CD4-positive, alpha-beta T cell (primary cell): ENCODE measurements around the gene MRS2. TPM values are rescaled to one million over a fixed set of nuclear protein-coding genes. Genes with fewer than 3 reads are reported as not detected.

Experiments used
- ATAC-seq: fragments of 200-7000 bp; cut with Tn5 transposase; one replicate; pipeline ENCODE4 v1.10.0; 2022; ENCODE audit warnings: mild to moderate bottlenecking; ENCODE audit not compliant: poor library complexity
- CTCF ChIA-PET: fragments of 350-600 bp; sonication (Branson Sonifier 250); formaldehyde crosslinking; loops from one replicate; lab custom pipeline; 2021; ENCODE audit warnings: antibody characterized with exemption, inconsistent platforms; lab: Charles Lee
- POLR2A ChIA-PET: fragments of 350-600 bp; sonication (Branson Sonifier 250); formaldehyde crosslinking; loops from one replicate; lab custom pipeline; 2021; ENCODE audit warnings: antibody characterized with exemption, inconsistent platforms; lab: Charles Lee
- DNase-seq, 14 experiments: peaks; one replicate each; pipeline ENCODE4 v3.0.0-alpha.2; 2013 to 2020; ENCODE audit warnings: mixed read lengths in 2 of 14
- H3K27ac ChIP-seq, 2 donors: one replicate each; pipeline versions ENCODE4 v1.5.1 to v1.7.0; 2013; ENCODE audit warnings: low read length in 2 of 2, low read depth in 1 of 2, mild to moderate bottlenecking in 1 of 2
- H3K27me3 ChIP-seq, 2 experiments: 1 replicate in 1 of 2; 2 replicates in 1 of 2; pipeline versions ENCODE4 v1.6.1 to v1.7.0; 2013; ENCODE audit warnings: low read length in 2 of 2, control low read depth in 1 of 2, mild to moderate bottlenecking in 1 of 2, moderate library complexity in 1 of 2; ENCODE audit not compliant: insufficient read depth in 2 of 2, control insufficient read depth in 1 of 2
- H3K36me3 ChIP-seq: one replicate; pipeline ENCODE4 v1.6.1; 2013; ENCODE audit warnings: low read length, control low read depth; ENCODE audit not compliant: insufficient read depth
- H3K4me1 ChIP-seq: one replicate; pipeline ENCODE4 v1.6.1; 2013; ENCODE audit warnings: low read length, control low read depth; ENCODE audit not compliant: insufficient read depth
- H3K4me3 ChIP-seq: one replicate; pipeline ENCODE4 v1.5.1; 2013; ENCODE audit warnings: mild to moderate bottlenecking, low read length, moderate library complexity
- H3K9me3 ChIP-seq, 2 experiments: 1 replicate in 1 of 2; 2 replicates in 1 of 2; pipeline versions ENCODE4 v1.6.1 to v1.7.0; 2013; ENCODE audit warnings: low read length in 2 of 2, mild to moderate bottlenecking in 2 of 2, control low read depth in 1 of 2, moderate library complexity in 1 of 2; ENCODE audit not compliant: control insufficient read depth in 1 of 2, insufficient read depth in 1 of 2
- H3K27ac Mint-ChIP-seq: one replicate; pipeline ENCODE4 v1.8.0; 2020; ENCODE audit warnings: mixed read lengths
- H3K27me3 Mint-ChIP-seq: one replicate; pipeline ENCODE4 v1.8.0; 2021; ENCODE audit warnings: mixed read lengths
- H3K36me3 Mint-ChIP-seq: one replicate; pipeline ENCODE4 v1.8.0; 2021; ENCODE audit warnings: low read depth, mixed read lengths
- H3K4me1 Mint-ChIP-seq: one replicate; pipeline ENCODE4 v1.8.0; 2021; ENCODE audit warnings: low read depth, mixed read lengths
- H3K4me3 Mint-ChIP-seq: one replicate; pipeline ENCODE4 v1.8.0; 2020; ENCODE audit warnings: mild to moderate bottlenecking, mixed read lengths
- H3K9me3 Mint-ChIP-seq: one replicate; pipeline ENCODE4 v1.8.0; 2020; ENCODE audit warnings: mixed read lengths
- CTCF ChIP-seq: fragments of 200-600 bp; IDR thresholded peaks from one replicate; pipeline ENCODE4 v1.8.0; 2022; ENCODE audit warnings: antibody characterized with exemption, mild to moderate bottlenecking
- intact Hi-C, 2 experiments: fragments of 100-400 bp; cut with DNase I in 1 of 2; cut with micrococcal nuclease in 1 of 2; formaldehyde crosslinking; loops; one replicate each; pipeline versions ENCODE4 v1.15.1 to v1.9.0; 2023 to 2025; cut with DNase I, micrococcal nuclease
- total RNA-seq, 174 experiments: library from RNA in 2 of 174; stranded (reverse) in 2 of 174; gene quantifications; one replicate each; pipeline ENCODE4 v1.2.3 and lab custom pipeline; 2021 to 2026

MRS2 gene
- total RNA-seq, 2 experiments from 2014 or later: 3.7 to 4.6 TPM

GRCh38 chr6:24444588-24444987 is 41.9 kb downstream of the MRS2 start:
- POLR2A ChIA-PET: no interaction called here
- H3K4me1 Mint-ChIP-seq: no peaks in the 10 kb centered on the region
- no peaks in the 10 kb centered on the region for H3K27me3 ChIP-seq
- no peak for TF ChIP-seq CTCF
- H3K27me3 Mint-ChIP-seq: no peaks in the 10 kb centered on the region
- no peaks in the 10 kb centered on the region for H3K4me1 ChIP-seq
- H3K9me3 ChIP-seq: no peaks in the 10 kb centered on the region
- no peaks in the 10 kb centered on the region for H3K36me3 ChIP-seq
- no peaks in the 10 kb centered on the region for H3K9me3 Mint-ChIP-seq
- DNase-seq (no peak), ATAC-seq (no peak)
- H3K4me3 ChIP-seq: no peak overlapping the region
- intact Hi-C loops: no loop called here
- no peak overlapping the region for H3K4me3 Mint-ChIP-seq
- H3K27ac Mint-ChIP-seq: no peak overlapping the region
- no peaks in the 10 kb centered on the region for H3K36me3 Mint-ChIP-seq
- CTCF ChIA-PET: no interaction called here
- H3K27ac ChIP-seq: no peak overlapping the region

GRCh38 chr6:24445704-24446103 is 43.0 kb downstream of the MRS2 start:
- no peak for DNase-seq
- Histone ChIP-seq H3K9me3 (no peaks in the 10 kb centered on the region), H3K4me3 (no peak overlapping the region), H3K4me1 (no peaks in the 10 kb centered on the region), H3K27me3 (no peaks in the 10 kb centered on the region), H3K36me3 (no peaks in the 10 kb centered on the region), H3K27ac (no peak overlapping the region)
- Mint-ChIP-seq H3K36me3 (no peaks in the 10 kb centered on the region), H3K9me3 (no peaks in the 10 kb centered on the region), H3K27me3 (no peaks in the 10 kb centered on the region), H3K4me3 (no peak overlapping the region), H3K4me1 (no peaks in the 10 kb centered on the region), H3K27ac (no peak overlapping the region)
- intact Hi-C loops: no loop called here
- ChIA-PET CTCF (no interaction called here), POLR2A (no interaction called here)
- no peak for ATAC-seq
- no peak for TF ChIP-seq CTCF

- no peak for TF ChIP-seq CTCF
- H3K27ac ChIP-seq: no peak overlapping the region
- intact Hi-C loops: no loop called here
- no peaks in the 10 kb centered on the region for H3K27me3 Mint-ChIP-seq
- H3K9me3 ChIP-seq: no peaks in the 10 kb centered on the region
- H3K27me3 ChIP-seq: no peaks in the 10 kb centered on the region
- H3K27ac Mint-ChIP-seq: no peak overlapping the region
- no peaks in the 10 kb centered on the region for H3K36me3 Mint-ChIP-seq
- no peaks in the 10 kb centered on the region for H3K9me3 Mint-ChIP-seq
- CTCF ChIA-PET: no interaction called here
- POLR2A ChIA-PET: no interaction called here
- no peak overlapping the region for H3K4me3 Mint-ChIP-seq
- no peaks in the 10 kb centered on the region for H3K36me3 ChIP-seq
- H3K4me3 ChIP-seq: no peak overlapping the region
- H3K4me1 Mint-ChIP-seq: no peaks in the 10 kb centered on the region
- no peaks in the 10 kb centered on the region for H3K4me1 ChIP-seq
- ATAC-seq (no peak), DNase-seq (no peak)
Measured at GRCh38 chr6:24446670-24447069, 43.9 kb downstream of the MRS2 start.
